Measurements from ENCODE around the gene SERPINA5.

SERPINA5 gene

GRCh38 chr14:94583557-94583956, 2.3 kb downstream of the SERPINA5 start:
- in situ Hi-C loops (cut with HindIII; ENCODE audit: low sequenced_read_pairs), result no loop called here

GRCh38 chr14:94584591-94585280, 3.5 kb downstream of the SERPINA5 start:
- no peak overlapping the region for H3K4me3 ChIP-seq (ENCODE audit: low read depth, low read length)
- TF ChIP-seq CTCF (IDR thresholded peaks at IDR 0.05; ENCODE audit: low read depth, low read length, missing control alignments), result no peak
- no peak for DNase-seq (ENCODE audit: low read depth)
- in situ Hi-C loops (cut with HindIII; ENCODE audit: low sequenced_read_pairs), result no loop called here

More at GRCh38 chr14:94583557-94583956, 2.3 kb downstream of the SERPINA5 start:
- H3K4me3 ChIP-seq (ENCODE audit: low read depth, low read length), result no peak overlapping the region
- TF ChIP-seq CTCF (IDR thresholded peaks at IDR 0.05; ENCODE audit: low read depth, low read length, missing control alignments), result no peak
- DNase-seq (ENCODE audit: low read depth), result no peak

- no peak overlapping the region for H3K4me3 ChIP-seq (ENCODE audit: low read depth, low read length)
- in situ Hi-C loops (cut with HindIII; ENCODE audit: low sequenced_read_pairs), result no loop called here
- DNase-seq (ENCODE audit: low read depth), result no peak
- no peak for TF ChIP-seq CTCF (IDR thresholded peaks at IDR 0.05; ENCODE audit: low read depth, low read length, missing control alignments)
These were observed 5.4 kb downstream of the SERPINA5 start for GRCh38 chr14:94586635-94587034.

- no peak for DNase-seq (ENCODE audit: low read depth)
- TF ChIP-seq CTCF (IDR thresholded peaks at IDR 0.05; ENCODE audit: low read depth, low read length, missing control alignments), result no peak
- H3K4me3 ChIP-seq (ENCODE audit: low read depth, low read length), result no peak overlapping the region
- in situ Hi-C loops (cut with HindIII; ENCODE audit: low sequenced_read_pairs), result no loop called here
These were observed 7.1 kb downstream of the SERPINA5 start for GRCh38 chr14:94588311-94588710.

GRCh38 chr14:94591073-94591472, 9.8 kb downstream of the SERPINA5 start:
- in situ Hi-C loops (cut with HindIII; ENCODE audit: low sequenced_read_pairs), result no loop called here
- H3K4me3 ChIP-seq (ENCODE audit: low read depth, low read length), result no peak overlapping the region
- no peak for DNase-seq (ENCODE audit: low read depth)
- TF ChIP-seq CTCF (IDR thresholded peaks at IDR 0.05; ENCODE audit: low read depth, low read length, missing control alignments), result no peak

DNA sequence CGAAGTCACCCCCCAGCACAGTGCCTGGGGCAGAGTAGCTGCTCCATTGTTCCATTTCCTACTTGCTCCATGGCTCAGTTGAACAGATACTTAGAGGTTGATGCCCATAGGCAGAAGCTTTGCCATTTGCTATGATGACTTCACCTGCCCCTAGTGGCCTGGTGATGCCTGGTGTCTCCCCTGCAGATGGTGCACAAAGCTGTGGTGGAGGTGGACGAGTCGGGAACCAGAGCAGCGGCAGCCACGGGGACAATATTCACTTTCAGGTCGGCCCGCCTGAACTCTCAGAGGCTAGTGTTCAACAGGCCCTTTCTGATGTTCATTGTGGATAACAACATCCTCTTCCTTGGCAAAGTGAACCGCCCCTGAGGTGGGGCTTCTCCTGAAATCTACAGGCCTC, 10.6 kb downstream of the SERPINA5 start:
- DNase-seq (ENCODE audit: low read depth), result no peak
- in situ Hi-C loops (cut with HindIII; ENCODE audit: low sequenced_read_pairs), result no loop called here
- no peak for TF ChIP-seq CTCF (IDR thresholded peaks at IDR 0.05; ENCODE audit: low read depth, low read length, missing control alignments)
- H3K4me3 ChIP-seq (ENCODE audit: low read depth, low read length), result no peak overlapping the region

Measured in astrocyte of the cerebellum (primary cell).